GM23248 (cell line): ENCODE data around the gene PCNX4. TPM values are rescaled to one million over a fixed set of nuclear protein-coding genes. Genes with fewer than 3 reads are reported as not detected.
A peak's percentile ranks its signal among the peaks of the same experiment; 100 is the strongest.

Experiments
- DNase-seq: peaks from one replicate; pipeline ENCODE4 v3.0.0-alpha.2; 2015
- H2AFZ ChIP-seq: fragments of 200-600 bp; sonication (generic); 2 replicates; pipeline ENCODE4 v1.6.1; 2016; ENCODE audit warnings: antibody characterized with exemption
- H3F3A ChIP-seq: fragments of 200-600 bp; sonication (generic); 2 replicates; pipeline ENCODE4 v1.6.1; 2016; ENCODE audit warnings: mild to moderate bottlenecking, antibody characterized with exemption, mixed run types; ENCODE audit not compliant: insufficient read depth
- H3K27ac ChIP-seq: fragments of 200-600 bp; sonication (generic); 2 replicates; pipeline ENCODE4 v1.5.1; 2016; ENCODE audit warnings: mild to moderate bottlenecking
- H3K27me3 ChIP-seq: fragments of 200-600 bp; sonication (generic); replicated peaks from 2 replicates; pipeline ENCODE4 v1.6.1; 2016; ENCODE audit warnings: mild to moderate bottlenecking; ENCODE audit not compliant: insufficient read depth
- H3K36me3 ChIP-seq: fragments of 200-600 bp; sonication (generic); 2 replicates; pipeline ENCODE4 v1.6.1; 2016; ENCODE audit warnings: low read depth, mild to moderate bottlenecking
- H3K4me1 ChIP-seq: fragments of 200-600 bp; sonication (generic); 2 replicates; pipeline ENCODE4 v1.6.1; 2016; ENCODE audit warnings: mild to moderate bottlenecking; ENCODE audit not compliant: insufficient read depth
- H3K4me2 ChIP-seq: fragments of 200-600 bp; sonication (generic); one replicate; pipeline ENCODE4 v1.6.1; 2016; ENCODE audit warnings: mild to moderate bottlenecking; ENCODE audit not compliant: unreplicated experiment
- H3K4me3 ChIP-seq: fragments of 200-600 bp; sonication (generic); 2 replicates; pipeline ENCODE4 v1.5.1; 2016; ENCODE audit warnings: mild to moderate bottlenecking
- H3K79me2 ChIP-seq: fragments of 200-600 bp; sonication (generic); 2 replicates; pipeline ENCODE4 v1.6.1; 2016; ENCODE audit warnings: mild to moderate bottlenecking; ENCODE audit not compliant: insufficient read depth
- H3K9ac ChIP-seq: fragments of 200-600 bp; sonication (generic); 2 replicates; pipeline ENCODE4 v1.6.1; 2016; ENCODE audit warnings: mild to moderate bottlenecking
- H3K9me2 ChIP-seq: fragments of 200-600 bp; sonication (generic); 2 replicates; pipeline ENCODE4 v1.6.1; 2016; ENCODE audit warnings: mixed run types, mild to moderate bottlenecking, moderate library complexity; ENCODE audit not compliant: insufficient read depth
- H3K9me3 ChIP-seq: fragments of 200-600 bp; sonication (generic); one replicate; pipeline ENCODE4 v1.6.1; 2017; ENCODE audit warnings: low read depth
- H4K20me1 ChIP-seq: fragments of 200-600 bp; sonication (generic); 2 replicates; pipeline ENCODE4 v1.6.0; 2016; ENCODE audit not compliant: insufficient read depth
- EZH2 ChIP-seq: fragments of 200-600 bp; sonication (generic); IDR thresholded peaks from 2 replicates; pipeline ENCODE4 v1.6.1; 2018; ENCODE audit warnings: antibody characterized with exemption, mild to moderate bottlenecking; ENCODE audit not compliant: insufficient read depth, poor library complexity, severe bottlenecking
- EZH2phosphoT487 ChIP-seq: fragments of 200-600 bp; sonication (generic); IDR thresholded peaks from 2 replicates; pipeline ENCODE4 v1.6.1; 2018; ENCODE audit warnings: antibody characterized with exemption, moderate library complexity, mild to moderate bottlenecking, low read depth; ENCODE audit not compliant: insufficient read depth
- WGBS, 2 experiments: methylation state at CpG; one replicate each; pipeline ENCODE4 v1.1.6; 2015 to 2017; ENCODE audit warnings: low lambda C conversion rate in 2 of 2, low coverage in 1 of 2; ENCODE audit errors: missing lambda C conversion rate in 2 of 2; 5-methylcytosine and 5-hydroxymethylcytosine counted together
- in situ Hi-C: fragments of 300-500 bp; cut with MboI; formaldehyde crosslinking; loops from 2 replicates; pipeline ENCODE4 v1.15.0; 2020
- polyA plus RNA-seq: library from polyadenylated mRNA; unstranded; fragments of >200 nt; fragmentation: Nextera tagmentation; extraction: Ambion mirVana; gene quantifications from 2 replicates; pipeline ENCODE4 v1.2.1, GENCODE V29; 2016
- total RNA-seq: library from RNA; depleted of rRNA; stranded (reverse); fragments of >200 nt; shearing (Covaris generic); gene quantifications from 2 replicates; pipeline ENCODE4 v1.2.3, GENCODE V29; 2014

PCNX4 gene
- total and polyA plus RNA-seq, 2 experiments from 2014 or later = 39.4 to 44.3 TPM

DNA sequence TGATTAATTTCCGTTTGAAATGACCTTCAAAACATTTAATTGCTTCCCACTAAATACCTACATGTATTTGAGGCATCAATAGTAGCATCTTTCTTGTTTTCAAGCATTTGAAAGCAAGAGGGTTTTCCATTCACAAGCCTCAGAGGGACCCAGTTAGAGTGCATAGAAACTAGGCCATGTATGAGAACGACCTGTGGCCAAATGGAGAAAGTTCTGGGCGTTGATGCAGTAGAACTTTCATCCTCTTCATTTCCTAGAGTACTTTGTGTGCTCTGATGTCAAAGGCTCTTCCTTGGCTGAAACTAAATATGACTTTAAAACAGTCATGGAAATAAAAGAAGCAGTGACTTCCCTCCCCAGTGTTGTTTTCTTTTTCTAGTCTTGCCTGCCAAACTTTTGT, 74.4 kb downstream of the PCNX4 start:
- no peak for TF ChIP-seq EZH2phosphoT487
- Histone ChIP-seq H3K4me1 (peaks cover 21% of the 10 kb centered on the region), H3K4me2 (peak overlapping the region; percentile 84), H3K9me3 (no peaks in the 10 kb centered on the region), H2AFZ (peak overlapping the region; percentile 91), H3K27me3 (no peaks in the 10 kb centered on the region), H3K79me2 (peaks cover 29% of the 10 kb centered on the region), H3F3A (peaks cover 5% of the 10 kb centered on the region), H3K9me2 (no peaks in the 10 kb centered on the region), H3K27ac (no peak overlapping the region), H3K4me3 (peak overlapping the region; percentile 87), H3K36me3 (no peaks in the 10 kb centered on the region), H3K9ac (no peak overlapping the region), H4K20me1 (no peaks in the 10 kb centered on the region)
- DNase-seq = peak; percentile 4
- WGBS, 2 experiments = 6 to 18% methylated on average over 3 of the region's 3 CpGs
- in situ Hi-C loops = no loop called here

GRCh38 chr14:60169722-60170121, 78.0 kb downstream of the PCNX4 start:
- H3K27me3 ChIP-seq = no peaks in the 10 kb centered on the region
- H3K4me3 ChIP-seq = no peak overlapping the region
- no peak overlapping the region for H2AFZ ChIP-seq
- 89 to 92% methylated on average over 3 of the region's 3 CpGs for WGBS, 2 experiments
- no peaks in the 10 kb centered on the region for H4K20me1 ChIP-seq
- no peak for DNase-seq
- peaks cover under 1% of the 10 kb centered on the region; the same call in 1 of the 2 replicates for H3K79me2 ChIP-seq
- in situ Hi-C loops = no loop called here
- no peaks in the 10 kb centered on the region for H3F3A ChIP-seq
- no peak overlapping the region for H3K9ac ChIP-seq
- H3K36me3 ChIP-seq = no peaks in the 10 kb centered on the region
- TF ChIP-seq EZH2 = no peak
- no peak for TF ChIP-seq EZH2phosphoT487
- no peaks in the 10 kb centered on the region for H3K9me3 ChIP-seq
- no peak overlapping the region for H3K27ac ChIP-seq
- H3K9me2 ChIP-seq = no peaks in the 10 kb centered on the region
- no peak overlapping the region for H3K4me2 ChIP-seq
- peaks cover 7% of the 10 kb centered on the region for H3K4me1 ChIP-seq

GRCh38 chr14:60170948-60171347, 79.2 kb downstream of the PCNX4 start:
- in situ Hi-C loops = no loop called here
- H2AFZ ChIP-seq = no peak overlapping the region

GRCh38 chr14:60171690-60172089, 80.0 kb downstream of the PCNX4 start:
- H3K27me3 ChIP-seq = no peaks in the 10 kb centered on the region
- TF ChIP-seq EZH2phosphoT487 = no peak
- no peak for TF ChIP-seq EZH2
- in situ Hi-C loops = no loop called here
- no peaks in the 10 kb centered on the region for H3K4me1 ChIP-seq
- H3K79me2 ChIP-seq = no peaks in the 10 kb centered on the region
- no peak overlapping the region for H3K4me2 ChIP-seq
- no peaks in the 10 kb centered on the region for H3F3A ChIP-seq
- H4K20me1 ChIP-seq = no peaks in the 10 kb centered on the region
- no peak overlapping the region for H3K9ac ChIP-seq
- H2AFZ ChIP-seq = no peak overlapping the region
- H3K4me3 ChIP-seq = no peak overlapping the region
- H3K9me2 ChIP-seq = no peaks in the 10 kb centered on the region
- WGBS, 2 experiments = 76 to 82% methylated on average over 2 of the region's 2 CpGs
- H3K36me3 ChIP-seq = no peaks in the 10 kb centered on the region
- H3K9me3 ChIP-seq = no peaks in the 10 kb centered on the region
- no peak for DNase-seq
- H3K27ac ChIP-seq = no peak overlapping the region

More at GRCh38 chr14:60170948-60171347, 79.2 kb downstream of the PCNX4 start:
- Histone ChIP-seq H3K9me2 (no peaks in the 10 kb centered on the region), H3K79me2 (no peaks in the 10 kb centered on the region), H3K4me3 (no peak overlapping the region), H3K9ac (no peak overlapping the region), H3K9me3 (no peaks in the 10 kb centered on the region), H3K27ac (no peak overlapping the region), H3F3A (no peaks in the 10 kb centered on the region), H4K20me1 (no peaks in the 10 kb centered on the region), H3K4me2 (no peak overlapping the region), H3K27me3 (no peaks in the 10 kb centered on the region), H3K4me1 (peaks cover 2% of the 10 kb centered on the region), H3K36me3 (no peaks in the 10 kb centered on the region)
- no peak for TF ChIP-seq EZH2phosphoT487
- no peak for TF ChIP-seq EZH2
- WGBS, 2 experiments = 84 to 85% methylated on average over 4 of the region's 4 CpGs
- no peak for DNase-seq
